Activated CD8-positive, alpha-beta memory T cell treated with anti-CD3 and anti-CD28 coated beads, Interleukin-2, amount 50 U/mL, for 4 hours (primary cell): ENCODE measurements around the gene CD7.
"Not testable (repeated sequence)": the region's sequence is repeated elsewhere in the genome, so short reads cannot be mapped to it uniquely, and the experiment has no call there.

Experiments used
- DNase-seq: peaks from one replicate; pipeline ENCODE4 v3.0.0-alpha.2; 2020

CD7 gene

GRCh38 chr17:82317394-82318168 is at the start of gene CD7:
TSS of gene CD7 (minus strand) at chr17:82317608. CDS start at chr17:82317495, 113 bp downstream.
- peak; percentile 81 for DNase-seq

GRCh38 chr17:82366749-82367148 is 49.3 kb upstream of the CD7 start:
- DNase-seq, result no peak

- DNase-seq, result no peak
Measured at GRCh38 chr17:82365606-82366295, 48.3 kb upstream of the CD7 start.

DNA sequence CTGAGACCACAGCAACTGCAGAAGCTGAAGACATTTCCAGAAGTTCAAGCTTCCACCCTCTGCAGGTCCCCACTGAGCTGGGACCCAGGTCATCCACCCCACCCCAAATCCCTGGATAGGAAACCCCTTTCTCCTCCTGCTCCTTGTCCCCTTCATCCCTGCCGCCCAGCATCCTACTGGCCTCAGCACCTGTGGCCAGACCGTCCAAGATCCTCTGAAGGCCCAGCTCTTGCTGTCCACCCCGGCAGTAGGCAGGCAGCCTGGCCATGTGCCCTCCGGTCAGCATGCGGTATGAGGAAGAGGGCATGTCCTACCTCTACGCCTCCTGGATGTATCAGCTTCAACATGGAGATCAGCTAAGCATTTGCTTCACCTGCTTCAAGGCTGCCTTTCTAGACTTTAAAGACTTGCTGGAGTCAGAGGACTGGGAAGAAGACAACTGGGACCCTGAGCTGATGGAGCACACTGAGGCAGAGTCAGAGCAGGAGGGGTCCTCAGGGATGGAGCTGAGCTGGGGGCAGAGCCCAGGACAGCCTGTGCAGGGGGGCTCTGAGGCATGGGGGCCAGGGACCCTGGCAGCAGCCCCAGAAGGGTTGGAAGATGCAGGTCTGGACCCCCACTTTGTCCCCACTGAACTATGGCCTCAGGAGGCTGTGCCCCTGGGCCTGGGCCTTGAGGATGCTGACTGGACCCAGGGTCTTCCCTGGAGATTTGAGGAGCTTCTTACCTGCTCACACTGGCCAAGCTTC is 44.7 kb upstream of the CD7 start:
- DNase-seq, result no peak

DNA sequence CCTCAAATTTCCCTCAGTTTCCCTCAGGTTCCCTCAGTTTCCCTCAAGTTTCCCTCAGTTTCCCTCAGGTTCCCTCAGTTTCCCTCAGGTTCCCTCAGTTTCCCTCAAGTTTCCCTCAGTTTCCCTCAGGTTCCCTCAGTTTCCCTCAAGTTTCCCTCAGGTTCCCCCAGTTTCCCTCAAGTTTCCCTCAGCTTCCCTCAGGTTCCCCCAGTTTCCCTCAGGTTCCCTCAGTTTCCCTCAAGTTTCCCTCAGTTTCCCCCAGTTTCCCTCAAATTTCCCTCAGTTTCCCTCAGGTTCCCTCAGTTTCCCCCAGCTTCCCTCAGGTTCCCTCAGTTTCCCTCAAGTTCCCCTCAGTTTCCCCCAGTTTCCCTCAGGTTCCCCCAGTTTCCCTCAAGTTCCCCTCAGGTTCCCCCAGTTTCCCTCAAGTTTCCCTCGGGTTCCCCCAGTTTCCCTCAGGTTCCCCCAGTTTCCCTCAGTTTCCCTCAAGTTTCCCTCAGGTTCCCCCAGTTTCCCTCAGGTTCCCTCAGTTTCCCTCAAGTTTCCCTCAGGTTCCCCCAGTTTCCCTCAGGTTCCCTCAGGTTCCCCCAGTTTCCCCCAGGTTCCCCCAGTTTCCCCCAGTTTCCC is 42.2 kb upstream of the CD7 start:
- not testable (repeated sequence) for DNase-seq

- DNase-seq, result no peak
Measured at GRCh38 chr17:82358465-82359350, 41.3 kb upstream of the CD7 start, which contains the start of gene TEX19. TSS of gene TEX19 (plus strand) at chr17:82359247. CDS start at chr17:82362151, 2,904 bp downstream.

DNA sequence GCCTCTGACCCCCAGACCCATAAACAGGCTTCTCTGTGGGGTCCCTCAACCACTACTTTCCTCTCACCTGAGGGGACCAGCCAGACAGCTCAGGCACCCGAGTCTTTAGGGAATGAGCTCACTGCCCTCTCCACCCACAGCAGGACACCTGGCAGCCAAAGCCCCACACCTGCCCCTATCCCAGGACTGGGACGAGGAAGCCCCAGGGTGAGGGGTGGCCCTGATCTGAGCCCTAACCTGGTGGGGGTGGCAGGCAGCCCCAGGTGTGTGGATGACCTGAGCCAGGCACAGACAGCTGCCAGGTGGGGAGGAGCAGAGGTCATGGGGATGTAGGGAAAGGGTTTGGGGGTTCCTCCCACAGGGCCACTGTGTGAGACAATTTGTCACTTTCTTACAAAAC is 40.0 kb upstream of the CD7 start:
- no peak for DNase-seq

DNA sequence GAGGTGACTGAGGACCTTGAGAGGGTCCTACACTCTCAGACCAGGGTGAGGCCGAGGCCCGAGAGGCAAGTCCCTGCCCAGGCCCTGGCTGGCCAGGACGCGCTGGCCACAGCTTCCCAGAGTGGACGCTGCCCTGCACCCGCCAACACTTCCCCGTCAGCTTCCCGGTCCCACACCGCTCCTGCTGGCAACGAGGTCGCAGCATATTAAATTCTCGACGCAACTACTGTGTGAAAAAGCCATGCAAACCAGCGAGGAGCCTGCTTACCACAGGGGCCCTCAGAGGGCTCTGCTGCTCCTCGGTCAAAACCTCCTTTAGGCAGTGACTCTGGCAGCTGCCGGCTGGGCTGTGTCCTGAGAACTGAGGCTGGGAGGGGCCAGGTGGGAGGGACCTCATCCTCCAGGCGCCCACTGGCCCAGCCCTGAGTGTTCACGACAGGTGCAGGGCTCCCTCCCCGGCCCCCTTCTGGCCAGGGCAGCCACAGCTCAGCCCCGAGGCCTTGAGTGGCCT is 39.5 kb upstream of the CD7 start:
- DNase-seq, result no peak

DNA sequence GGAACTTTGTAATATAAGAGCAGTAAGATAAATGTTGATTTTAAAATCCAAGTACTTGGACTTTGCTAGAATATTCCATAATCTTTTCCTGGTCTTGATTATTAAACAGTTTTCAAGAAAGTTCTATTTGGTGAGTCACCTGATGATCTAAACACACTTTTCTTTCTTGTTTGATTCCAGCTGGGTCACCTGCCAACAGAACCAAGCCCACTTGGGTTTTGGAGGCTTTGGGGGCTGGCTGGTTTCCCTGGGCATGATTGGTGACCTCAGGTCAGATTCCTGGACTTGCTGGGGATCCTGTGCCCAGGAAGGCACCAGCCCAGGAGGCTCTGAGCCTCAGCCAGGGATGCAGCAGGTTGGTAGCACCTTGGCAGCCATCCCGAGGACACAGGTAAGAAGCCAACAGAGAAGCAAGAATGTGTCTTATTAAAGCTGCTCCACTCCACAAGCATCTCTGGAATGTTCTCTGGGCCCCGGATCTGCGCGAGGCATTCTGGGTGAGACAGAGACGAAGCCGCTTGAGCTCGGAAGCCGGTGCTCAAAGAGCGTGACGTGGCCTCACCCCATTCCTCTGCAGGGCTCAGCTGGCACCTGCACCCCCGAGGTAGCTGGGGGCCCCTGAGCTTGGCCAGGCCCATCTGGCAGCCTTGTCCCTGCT is 38.5 kb upstream of the CD7 start:
- no peak for DNase-seq

GRCh38 chr17:82354804-82355308 is 37.4 kb upstream of the CD7 start:
- no peak for DNase-seq

DNA sequence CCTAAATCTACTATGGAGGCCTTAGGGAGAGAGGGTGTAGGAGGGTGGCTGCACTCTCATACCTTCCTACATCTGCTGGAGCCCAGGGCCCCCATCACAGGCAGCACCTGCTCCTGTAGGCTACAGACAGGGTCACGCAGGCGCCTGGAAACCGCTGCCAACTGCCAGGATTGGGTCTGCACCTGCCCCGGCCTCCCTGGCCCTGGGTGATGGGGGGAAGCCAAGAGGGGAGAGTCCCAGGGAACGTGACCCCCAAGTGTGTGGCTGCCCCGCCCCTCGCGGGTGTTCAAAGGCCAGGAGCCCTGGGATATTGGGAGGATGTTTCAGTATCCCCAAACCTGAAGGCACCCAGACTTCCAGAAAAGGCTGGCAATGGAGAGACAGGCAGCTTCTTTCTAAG is 36.1 kb upstream of the CD7 start:
- no peak for DNase-seq

GRCh38 chr17:82351713-82352488 is 34.5 kb upstream of the CD7 start:
- peak; percentile 83 for DNase-seq

DNA sequence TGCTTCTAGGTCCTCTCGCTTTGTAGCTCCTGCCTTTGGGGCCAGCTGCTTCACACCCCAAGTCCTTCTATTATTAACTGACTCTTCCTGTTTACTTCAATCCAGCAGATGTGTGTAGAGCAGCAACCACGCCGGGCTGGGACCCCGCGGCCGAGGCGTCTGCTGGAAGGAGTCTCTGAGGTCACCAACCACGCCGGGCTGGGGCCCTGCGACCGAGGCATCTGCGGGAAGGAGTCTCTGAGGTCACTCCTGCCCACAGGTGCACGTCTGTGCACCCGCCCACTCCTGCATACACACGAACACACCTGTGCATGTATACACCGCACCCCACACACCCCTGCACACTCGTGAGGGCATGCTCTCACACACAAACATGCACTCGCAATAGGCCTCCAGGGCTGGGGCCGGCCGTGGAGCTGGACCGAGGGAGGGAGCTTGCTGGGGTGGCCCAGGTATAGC is 33.9 kb upstream of the CD7 start:
- no peak for DNase-seq

GRCh38 chr17:82350182-82351030 is 33.0 kb upstream of the CD7 start:
- no peak for DNase-seq

GRCh38 chr17:82349287-82349701 is 31.9 kb upstream of the CD7 start:
- no peak for DNase-seq

DNA sequence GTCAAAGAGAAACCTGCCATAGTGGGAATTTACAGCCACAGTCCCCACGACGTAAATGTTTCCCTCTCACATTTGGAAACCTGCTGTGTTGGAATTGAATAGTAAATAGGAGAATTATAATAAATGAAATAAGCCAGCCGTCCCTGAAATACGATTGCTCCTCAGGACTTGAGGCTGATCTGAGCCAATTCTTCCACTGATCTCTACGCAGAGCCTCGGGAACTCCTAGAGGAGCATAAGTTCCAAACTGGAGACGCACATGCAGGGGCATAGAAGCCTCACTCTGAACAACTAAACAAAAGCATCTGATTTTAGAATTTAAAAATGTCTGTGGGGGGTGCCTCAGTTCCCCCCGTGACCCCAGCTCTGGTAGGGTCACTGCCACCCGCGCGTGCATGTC is 31.5 kb upstream of the CD7 start:
- DNase-seq, result no peak

GRCh38 chr17:82348434-82348833 is 31.0 kb upstream of the CD7 start:
- no peak for DNase-seq

- not testable (repeated sequence) for DNase-seq
Measured at GRCh38 chr17:82347994-82348393, 30.6 kb upstream of the CD7 start.
